Epithelial cell of proximal tubule (primary cell): ENCODE results near the gene KRT15. TPM values are rescaled to one million over a fixed set of nuclear protein-coding genes. Genes with fewer than 3 reads are reported as not detected.
"Not testable (repeated sequence)": the region's sequence is repeated elsewhere in the genome, so short reads cannot be mapped to it uniquely, and the experiment has no call there.

Source experiments
- DNase-seq: peaks from one replicate; pipeline ENCODE4 v3.0.0-alpha.2; 2011; ENCODE audit warnings: low read depth
- H3K4me3 ChIP-seq: 2 replicates; pipeline ENCODE4 v1.5.1; 2011; ENCODE audit warnings: low read depth, mild to moderate bottlenecking, low read length
- total RNA-seq: library from RNA; depleted of rRNA; stranded (reverse); fragments of >200 nt; gene quantifications from 2 replicates; pipeline ENCODE4 v1.2.3, GENCODE V29; 2015
- TF ChIP-seq, protein P1 (sequence below): conservative IDR thresholded peaks from 2 replicates; pipeline ENCODE4 v1.5.1; 2012; ENCODE audit warnings: low read depth, mild to moderate bottlenecking, low read length

KRT15 gene
- total RNA-seq, 1 donor from 2014 or later, result 4.6 TPM

DNA sequence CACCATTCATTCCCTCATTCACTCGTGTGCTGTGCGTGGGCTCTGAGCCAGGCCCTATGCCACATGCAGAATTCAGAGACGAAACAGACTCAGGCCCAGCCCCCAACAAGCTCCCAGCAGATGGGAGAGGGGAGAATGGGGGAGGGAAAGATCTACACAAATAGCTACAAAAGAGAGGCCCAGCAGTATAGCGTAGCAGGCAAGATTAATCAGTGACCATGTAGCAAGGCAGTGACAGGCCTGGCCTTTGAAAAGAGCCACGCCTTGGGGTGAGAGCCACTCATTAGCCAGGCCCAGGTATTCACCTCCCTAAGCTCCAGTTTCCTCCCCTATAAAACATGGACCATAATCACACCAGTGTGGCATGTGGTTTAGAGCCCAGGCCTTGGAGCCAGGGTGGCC lies 25.8 kb upstream of the KRT15 start:
- TF ChIP-seq, protein P1, sequence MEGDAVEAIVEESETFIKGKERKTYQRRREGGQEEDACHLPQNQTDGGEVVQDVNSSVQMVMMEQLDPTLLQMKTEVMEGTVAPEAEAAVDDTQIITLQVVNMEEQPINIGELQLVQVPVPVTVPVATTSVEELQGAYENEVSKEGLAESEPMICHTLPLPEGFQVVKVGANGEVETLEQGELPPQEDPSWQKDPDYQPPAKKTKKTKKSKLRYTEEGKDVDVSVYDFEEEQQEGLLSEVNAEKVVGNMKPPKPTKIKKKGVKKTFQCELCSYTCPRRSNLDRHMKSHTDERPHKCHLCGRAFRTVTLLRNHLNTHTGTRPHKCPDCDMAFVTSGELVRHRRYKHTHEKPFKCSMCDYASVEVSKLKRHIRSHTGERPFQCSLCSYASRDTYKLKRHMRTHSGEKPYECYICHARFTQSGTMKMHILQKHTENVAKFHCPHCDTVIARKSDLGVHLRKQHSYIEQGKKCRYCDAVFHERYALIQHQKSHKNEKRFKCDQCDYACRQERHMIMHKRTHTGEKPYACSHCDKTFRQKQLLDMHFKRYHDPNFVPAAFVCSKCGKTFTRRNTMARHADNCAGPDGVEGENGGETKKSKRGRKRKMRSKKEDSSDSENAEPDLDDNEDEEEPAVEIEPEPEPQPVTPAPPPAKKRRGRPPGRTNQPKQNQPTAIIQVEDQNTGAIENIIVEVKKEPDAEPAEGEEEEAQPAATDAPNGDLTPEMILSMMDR, result no peak
- DNase-seq, result no peak
- no peak overlapping the region for H3K4me3 ChIP-seq

DNA sequence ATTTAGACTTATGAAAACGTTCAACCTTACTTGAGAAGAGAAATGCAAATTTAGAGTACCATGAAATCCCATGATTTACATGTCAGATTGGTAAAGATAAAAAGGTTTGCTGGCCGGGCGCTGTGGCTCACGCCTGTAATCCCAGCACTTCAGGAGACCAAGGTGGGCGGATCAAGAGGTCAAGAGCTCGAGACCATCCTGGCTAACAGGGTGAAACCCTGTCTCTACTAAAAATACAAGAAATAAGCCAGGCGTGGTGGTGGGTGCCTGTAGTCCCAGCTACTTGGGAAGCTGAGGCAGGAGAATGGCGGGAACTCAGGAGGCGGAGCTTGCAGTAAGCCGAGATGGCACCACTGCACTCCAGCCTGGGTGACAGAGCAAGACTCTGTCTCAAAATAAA lies 24.1 kb upstream of the KRT15 start:
- DNase-seq, H3K4me3 ChIP-seq: not testable (repeated sequence)

DNA sequence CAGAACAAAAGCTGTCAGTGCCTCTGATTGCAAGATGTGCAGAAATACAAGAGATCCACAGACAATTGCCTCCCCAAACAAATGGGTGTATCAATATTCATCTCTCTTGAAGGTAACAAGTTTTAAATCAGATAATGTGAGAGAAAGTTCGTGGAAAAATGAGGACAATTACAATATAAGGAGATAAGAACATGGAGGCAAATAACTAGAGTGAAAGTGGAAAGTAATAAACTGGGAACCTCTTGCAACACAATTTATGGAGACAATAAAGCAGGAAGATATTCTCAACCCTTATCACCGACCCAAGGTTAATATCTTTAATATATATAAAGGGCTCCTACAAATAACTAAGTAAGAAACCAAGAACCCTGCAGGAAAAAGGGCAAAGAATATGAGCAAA lies 23.7 kb upstream of the KRT15 start:
- no peak for DNase-seq
- TF ChIP-seq, protein P1, result no peak
- no peak overlapping the region for H3K4me3 ChIP-seq

DNA sequence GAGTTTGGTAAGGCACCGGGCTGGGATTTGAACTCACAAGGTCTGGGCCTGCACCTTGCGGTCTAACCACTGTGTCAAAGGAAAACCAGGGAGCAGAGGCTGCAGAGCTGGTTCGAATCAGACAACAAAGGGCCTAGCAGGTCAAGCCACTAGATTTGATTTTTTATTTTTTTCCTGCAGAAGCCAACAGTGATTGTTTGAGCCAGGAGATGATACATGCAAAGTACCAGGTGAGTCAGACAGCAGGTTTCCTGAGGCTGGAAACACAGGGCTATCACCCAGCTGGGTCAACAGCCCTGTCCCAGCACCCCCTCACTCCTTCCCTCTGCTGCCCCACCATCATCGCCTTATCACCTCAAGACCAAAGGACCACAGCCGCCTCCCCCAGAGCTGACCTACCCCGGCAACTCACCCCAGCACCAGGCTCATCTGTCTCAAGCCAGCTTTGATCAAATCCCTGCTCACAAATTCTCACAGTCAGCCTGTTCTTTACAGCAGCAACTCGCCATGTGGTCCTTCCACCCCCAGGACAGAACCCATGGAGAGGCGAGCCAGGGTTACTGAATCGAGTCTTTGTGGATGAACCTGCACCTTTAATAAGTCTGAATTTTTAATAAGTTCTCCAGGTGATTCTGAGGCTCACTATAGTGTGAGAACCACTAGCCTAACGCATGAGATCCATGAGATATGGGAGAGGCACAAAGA lies 22.4 kb upstream of the KRT15 start:
- no peak overlapping the region for H3K4me3 ChIP-seq
- TF ChIP-seq, protein P1, result no peak
- no peak for DNase-seq

DNA sequence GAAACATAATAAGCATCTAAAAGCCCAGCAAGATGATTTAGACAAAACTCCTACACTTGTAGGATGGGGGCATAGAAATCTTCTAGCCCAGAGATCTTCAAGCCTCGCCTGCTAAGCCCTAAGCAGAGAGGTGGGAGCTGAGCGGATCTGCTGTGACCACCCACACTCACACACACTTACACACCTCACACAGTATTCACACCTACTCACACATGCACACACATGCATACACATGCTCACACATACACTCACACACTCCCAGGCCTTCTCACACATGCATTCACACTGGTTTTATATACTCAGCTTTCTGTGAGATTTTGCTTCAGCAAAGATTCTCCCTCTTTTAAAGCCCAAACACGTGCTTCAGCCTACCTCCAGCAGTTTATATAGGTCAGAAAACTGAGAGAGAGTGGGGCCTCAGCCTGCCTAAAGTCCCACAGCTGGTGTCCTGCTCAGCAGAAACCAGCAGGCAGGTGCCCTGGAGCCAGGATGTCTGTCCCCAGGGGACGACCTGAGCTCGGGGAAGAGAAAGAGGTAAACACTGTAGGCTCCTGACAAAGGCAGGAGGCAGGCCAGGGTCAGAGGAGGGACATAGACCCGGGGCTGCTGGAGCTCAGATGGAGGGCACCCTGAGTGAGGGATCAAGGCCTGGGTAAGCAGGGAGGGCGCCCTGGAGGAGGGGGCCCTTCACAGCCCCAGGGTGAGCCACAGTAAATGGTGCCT lies 21.4 kb upstream of the KRT15 start:
- H3K4me3 ChIP-seq, result no peak overlapping the region
- TF ChIP-seq, protein P1, result no peak
- DNase-seq, result no peak

DNA sequence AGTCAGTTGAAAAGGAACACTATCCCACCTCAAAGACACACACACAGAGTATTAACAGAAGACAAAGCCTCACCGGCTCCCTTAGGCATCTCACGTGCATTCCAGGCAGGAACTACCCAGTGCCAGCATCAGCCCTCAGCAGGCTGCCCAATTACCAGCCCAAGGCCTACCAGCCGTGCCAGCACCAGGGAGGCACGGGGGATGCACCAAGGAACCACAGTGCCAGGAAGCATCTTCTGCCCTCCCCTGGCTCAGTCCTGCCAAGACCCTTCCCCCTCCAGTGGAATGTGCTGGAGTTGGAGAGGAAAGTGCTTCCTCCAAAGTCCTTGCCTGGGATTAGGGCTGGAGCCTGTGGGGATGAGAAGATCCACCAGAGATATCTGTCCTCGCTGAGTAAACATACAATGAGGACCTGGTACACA lies 20.4 kb upstream of the KRT15 start:
- no peak for DNase-seq
- TF ChIP-seq, protein P1, result no peak
- H3K4me3 ChIP-seq, result no peak overlapping the region

DNA sequence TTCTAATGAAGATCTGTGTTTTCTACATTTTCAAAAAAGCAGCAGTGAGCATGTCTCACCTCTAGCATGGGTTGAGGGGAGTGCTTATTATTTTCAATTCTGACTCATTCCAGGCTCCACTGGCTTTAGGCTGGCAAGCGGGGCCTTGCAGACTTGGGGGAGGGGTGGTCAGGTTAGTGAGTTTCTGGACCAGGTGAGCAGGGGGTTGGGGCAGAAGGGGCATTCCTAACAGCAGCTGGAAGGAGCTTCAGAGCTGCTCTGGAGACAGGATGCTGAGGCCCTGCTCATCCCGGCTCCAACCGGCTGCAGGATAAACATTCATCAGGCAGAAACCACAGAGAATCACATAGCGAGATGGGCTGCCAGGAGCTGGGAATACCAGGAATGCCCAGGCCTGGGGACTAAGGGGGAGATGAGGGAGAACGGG lies 19.9 kb upstream of the KRT15 start:
- no peak for DNase-seq
- TF ChIP-seq, protein P1, result no peak
- H3K4me3 ChIP-seq, result no peak overlapping the region
